NCI-H524 treated with DMSO at 0.1 percent for 48 hours (cell line): Measurements from ENCODE around the gene CCNY.
A peak's percentile ranks its signal among the peaks of the same experiment; 100 is the strongest.

ENCODE experiments used
- DNase-seq: peaks from one replicate; lab custom pipeline; 2025; lab: John Stamatoyannopoulos, UW

The CCNY gene

GRCh38 chr10:35355971-35356724, 19.8 kb downstream of the CCNY start:
- no peak for DNase-seq

GRCh38 chr10:35356725-35357092, 20.4 kb downstream of the CCNY start:
- no peak for DNase-seq

- DNase-seq: peak; percentile 35
These were observed 22.7 kb downstream of the CCNY start for GRCh38 chr10:35359056-35359455.

- DNase-seq: no peak
These were observed 23.6 kb downstream of the CCNY start for GRCh38 chr10:35359873-35360272.

- DNase-seq: no peak
These were observed 26.5 kb downstream of the CCNY start for GRCh38 chr10:35362701-35363350.

- DNase-seq: no peak
These were observed 27.3 kb downstream of the CCNY start for GRCh38 chr10:35363587-35363986.

- DNase-seq: no peak
These were observed 28.5 kb downstream of the CCNY start for GRCh38 chr10:35364808-35365207.

GRCh38 chr10:35365994-35366393, 29.7 kb downstream of the CCNY start:
- DNase-seq: no peak

GRCh38 chr10:35367107-35367859, 31.0 kb downstream of the CCNY start:
- no peak for DNase-seq

GRCh38 chr10:35367982-35368381, 31.7 kb downstream of the CCNY start:
- DNase-seq: no peak

GRCh38 chr10:35368485-35369048, 32.3 kb downstream of the CCNY start:
- no peak for DNase-seq

- no peak for DNase-seq
These were observed 32.8 kb downstream of the CCNY start for GRCh38 chr10:35369049-35369611.

GRCh38 chr10:35371731-35372130, 35.4 kb downstream of the CCNY start:
- no peak for DNase-seq

- no peak for DNase-seq
These were observed 36.0 kb downstream of the CCNY start for GRCh38 chr10:35372329-35372728.

- no peak for DNase-seq
These were observed 38.9 kb downstream of the CCNY start for GRCh38 chr10:35375091-35375765.

GRCh38 chr10:35377050-35377728, 40.9 kb downstream of the CCNY start:
- DNase-seq: no peak

GRCh38 chr10:35378541-35379210, 42.4 kb downstream of the CCNY start:
- DNase-seq: no peak

- DNase-seq: no peak
These were observed 43.2 kb downstream of the CCNY start for GRCh38 chr10:35379226-35380137.

- no peak for DNase-seq
These were observed 45.8 kb downstream of the CCNY start for GRCh38 chr10:35382096-35382495.
